K562 treated with DMSO at 1 percent for 24 hours (cell line): ENCODE data around the gene ALG2. TPM values are rescaled to one million over a fixed set of nuclear protein-coding genes. Genes with fewer than 3 reads are reported as not detected.

Source experiments
- total RNA-seq: library from RNA; unstranded; fragments of 300-600 nt; gene quantifications from 2 replicates; pipeline ENCODE4 v1.2.3, GENCODE V29; 2022; ENCODE audit warnings: low read depth; ENCODE audit not compliant: insufficient read depth

ALG2 gene, protein sequence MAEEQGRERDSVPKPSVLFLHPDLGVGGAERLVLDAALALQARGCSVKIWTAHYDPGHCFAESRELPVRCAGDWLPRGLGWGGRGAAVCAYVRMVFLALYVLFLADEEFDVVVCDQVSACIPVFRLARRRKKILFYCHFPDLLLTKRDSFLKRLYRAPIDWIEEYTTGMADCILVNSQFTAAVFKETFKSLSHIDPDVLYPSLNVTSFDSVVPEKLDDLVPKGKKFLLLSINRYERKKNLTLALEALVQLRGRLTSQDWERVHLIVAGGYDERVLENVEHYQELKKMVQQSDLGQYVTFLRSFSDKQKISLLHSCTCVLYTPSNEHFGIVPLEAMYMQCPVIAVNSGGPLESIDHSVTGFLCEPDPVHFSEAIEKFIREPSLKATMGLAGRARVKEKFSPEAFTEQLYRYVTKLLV
- 28.1 and 31.0 TPM in 2 replicates for total RNA-seq

DNA sequence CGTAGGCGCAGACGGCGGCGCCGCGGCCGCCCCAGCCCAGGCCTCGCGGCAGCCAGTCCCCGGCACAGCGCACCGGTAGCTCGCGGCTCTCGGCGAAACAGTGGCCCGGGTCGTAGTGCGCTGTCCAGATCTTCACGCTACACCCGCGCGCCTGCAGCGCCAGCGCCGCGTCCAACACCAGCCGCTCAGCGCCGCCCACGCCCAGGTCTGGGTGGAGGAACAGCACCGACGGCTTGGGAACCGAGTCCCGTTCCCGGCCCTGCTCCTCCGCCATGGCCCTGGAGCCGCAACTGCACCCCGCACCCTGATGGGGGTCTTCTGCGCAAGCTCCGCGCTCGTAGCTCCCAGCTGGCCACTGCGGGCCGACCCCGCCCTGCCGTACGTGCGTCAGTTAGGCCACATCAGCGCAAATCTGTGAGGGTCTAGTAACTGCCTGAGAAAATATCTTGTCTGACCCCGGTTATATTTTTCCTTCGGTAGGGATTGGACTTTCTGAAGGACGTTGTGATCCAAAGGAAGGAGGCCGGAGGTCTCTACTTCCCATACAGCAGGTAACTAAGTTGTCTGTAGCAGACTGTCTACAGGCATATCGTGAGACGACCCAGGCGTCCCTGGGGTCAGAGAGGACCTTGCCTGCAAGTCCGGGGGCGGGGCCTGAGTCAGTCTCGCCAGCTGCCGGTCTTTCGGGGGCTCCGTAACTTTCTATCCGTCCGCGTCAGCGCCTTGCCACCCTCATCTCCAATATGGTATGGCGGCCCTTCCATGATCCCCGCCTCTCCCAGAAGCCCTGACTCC, at the start of gene ALG2, which contains the start of gene SEC61B:
Gene ALG2 (minus strand): TSS at position 322 of the 795 bp plus-strand sequence. CDS start 48 bp downstream, at position 274.
Gene SEC61B (plus strand): TSS at position 662 of the 795 bp plus-strand sequence. CDS start 82 bp downstream, at position 744.

Other genes starting within 250 kb of the ALG2 start
- gene TGFBR1, start 116.8 kb downstream of the ALG2 start, total RNA-seq: 20.0 and 21.3 TPM in 2 replicates
- 358 and 386 TPM in 2 replicates for gene SEC61B, start 340 bp upstream of the ALG2 start, total RNA-seq